Measurements from ENCODE around the gene USH2A. TPM values are rescaled to one million over a fixed set of nuclear protein-coding genes. Genes with fewer than 3 reads are reported as not detected.

Gene USH2A
- total and polyA plus RNA-seq, 2 experiments from 2014 or later = 0.24 TPM; not detected in 1

GRCh38 chr1:215776336-215776735, 646.9 kb downstream of the USH2A start:
- no peak for DNase-seq (ENCODE audit: low read depth in 1 of 2, low spot score in 1 of 2)
- H3K36me3 ChIP-seq = no peaks in the 10 kb centered on the region
- peaks cover 37% of the 10 kb centered on the region for H3K4me1 ChIP-seq (ENCODE audit: low read depth)
- no peak overlapping the region for H3K27ac ChIP-seq
- H3K4me3 ChIP-seq = no peak overlapping the region
- no peaks in the 10 kb centered on the region for H3K27me3 ChIP-seq
- peaks cover 3% of the 10 kb centered on the region for H3K9me3 ChIP-seq (ENCODE audit: low read depth)
- no peak for TF ChIP-seq CTCF (IDR thresholded peaks at IDR 0.05; ENCODE audit: low read depth, low read length)

- no peak overlapping the region for H3K4me3 ChIP-seq
- H3K36me3 ChIP-seq = no peaks in the 10 kb centered on the region
- no peaks in the 10 kb centered on the region for H3K27me3 ChIP-seq
- TF ChIP-seq CTCF (IDR thresholded peaks at IDR 0.05; ENCODE audit: low read depth, low read length) = no peak
- H3K9me3 ChIP-seq (ENCODE audit: low read depth) = no peaks in the 10 kb centered on the region
- no peak overlapping the region for H3K27ac ChIP-seq
- no peak for DNase-seq (ENCODE audit: low read depth in 1 of 2, low spot score in 1 of 2)
- peaks cover 19% of the 10 kb centered on the region for H3K4me1 ChIP-seq (ENCODE audit: low read depth)
Observed at GRCh38 chr1:215772151-215772550, 651.1 kb downstream of the USH2A start.

GRCh38 chr1:215768303-215768702, 654.9 kb downstream of the USH2A start:
- no peaks in the 10 kb centered on the region for H3K27me3 ChIP-seq
- H3K27ac ChIP-seq = no peak overlapping the region
- no peak for TF ChIP-seq CTCF (IDR thresholded peaks at IDR 0.05; ENCODE audit: low read depth, low read length)
- H3K9me3 ChIP-seq (ENCODE audit: low read depth) = no peaks in the 10 kb centered on the region
- no peak for DNase-seq (ENCODE audit: low read depth in 1 of 2, low spot score in 1 of 2)
- no peaks in the 10 kb centered on the region for H3K4me1 ChIP-seq (ENCODE audit: low read depth)
- no peak overlapping the region for H3K4me3 ChIP-seq
- H3K36me3 ChIP-seq = no peaks in the 10 kb centered on the region

- Histone ChIP-seq H3K9me3 (ENCODE audit: low read depth) (no peaks in the 10 kb centered on the region), H3K4me3 (no peak overlapping the region), H3K4me1 (ENCODE audit: low read depth) (no peaks in the 10 kb centered on the region), H3K27me3 (no peaks in the 10 kb centered on the region), H3K27ac (no peak overlapping the region), H3K36me3 (no peaks in the 10 kb centered on the region)
- no peak for DNase-seq (ENCODE audit: low read depth in 1 of 2, low spot score in 1 of 2)
- TF ChIP-seq CTCF (IDR thresholded peaks at IDR 0.05; ENCODE audit: low read depth, low read length) = no peak
Observed at GRCh38 chr1:215767761-215768160, 655.5 kb downstream of the USH2A start.

GRCh38 chr1:215766521-215766920, 656.7 kb downstream of the USH2A start:
- Histone ChIP-seq H3K27me3 (no peaks in the 10 kb centered on the region), H3K4me3 (no peak overlapping the region), H3K9me3 (ENCODE audit: low read depth) (no peaks in the 10 kb centered on the region), H3K4me1 (ENCODE audit: low read depth) (no peaks in the 10 kb centered on the region), H3K27ac (no peak overlapping the region), H3K36me3 (no peaks in the 10 kb centered on the region)
- no peak for DNase-seq (ENCODE audit: low read depth in 1 of 2, low spot score in 1 of 2)
- TF ChIP-seq CTCF (IDR thresholded peaks at IDR 0.05; ENCODE audit: low read depth, low read length) = no peak

- DNase-seq (ENCODE audit: low read depth in 1 of 2, low spot score in 1 of 2) = no peak
- TF ChIP-seq CTCF (IDR thresholded peaks at IDR 0.05; ENCODE audit: low read depth, low read length) = no peak
- no peaks in the 10 kb centered on the region for H3K9me3 ChIP-seq (ENCODE audit: low read depth)
- H3K4me1 ChIP-seq (ENCODE audit: low read depth) = no peaks in the 10 kb centered on the region
- no peak overlapping the region for H3K27ac ChIP-seq
- H3K4me3 ChIP-seq = no peak overlapping the region
- H3K36me3 ChIP-seq = no peaks in the 10 kb centered on the region
- no peaks in the 10 kb centered on the region for H3K27me3 ChIP-seq
Observed at GRCh38 chr1:215765833-215766232, 657.4 kb downstream of the USH2A start.
